Measurements from ENCODE around the gene SEPTIN10.
"Not testable (repeated sequence)": the region's sequence is repeated elsewhere in the genome, so short reads cannot be mapped to it uniquely, and the experiment has no call there.

The SEPTIN10 gene

DNA sequence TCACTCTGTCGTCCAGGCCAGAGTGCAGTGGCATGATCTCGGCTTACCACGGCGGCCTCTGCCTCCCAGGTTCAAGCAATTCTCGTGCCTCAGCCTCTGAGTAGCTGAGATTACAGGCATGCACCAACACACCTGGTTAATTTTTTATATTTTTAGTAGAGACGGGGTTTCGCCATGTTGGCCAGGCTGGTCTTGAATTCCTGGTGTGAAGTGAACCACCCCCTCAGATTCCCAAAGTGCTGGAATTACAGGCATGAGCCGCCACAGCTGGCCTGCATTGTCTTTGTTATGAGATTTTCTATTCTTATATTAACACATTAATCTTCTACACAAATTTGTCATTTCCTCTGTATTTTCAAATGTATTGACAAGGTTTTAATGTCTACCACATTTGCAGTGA is 75.2 kb downstream of the SEPTIN10 start:
- DNase-seq: no peak

DNA sequence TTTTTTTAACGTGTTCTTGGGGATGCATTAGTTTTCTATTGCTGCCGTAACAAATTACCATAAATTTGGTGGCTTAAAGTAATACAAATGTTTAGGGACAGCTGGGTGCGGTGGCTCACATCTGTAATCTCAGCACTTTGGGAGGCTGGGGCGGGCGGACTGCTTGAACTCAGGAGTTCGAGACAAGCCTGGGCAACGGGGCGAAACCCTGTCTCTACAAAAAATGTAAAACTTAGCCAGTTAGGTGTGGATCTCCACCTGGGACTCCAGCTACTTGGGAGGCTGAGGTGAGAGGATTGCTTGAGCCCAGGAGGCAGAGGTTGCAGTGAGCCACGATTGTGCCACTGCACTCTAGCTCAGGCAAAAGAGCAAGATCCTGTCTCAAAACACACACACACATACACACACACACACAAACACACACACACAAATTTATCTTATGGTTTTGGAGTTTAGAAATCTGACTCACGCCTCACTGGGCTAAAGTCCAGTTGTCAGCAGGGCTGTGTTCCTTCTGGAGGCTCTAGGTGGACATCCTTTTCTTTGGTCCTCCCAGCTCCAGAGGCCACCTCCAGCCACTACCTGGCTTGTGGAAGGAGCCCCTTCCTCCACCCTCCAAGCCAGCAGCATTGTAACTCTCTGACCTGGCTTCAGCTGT is 76.1 kb downstream of the SEPTIN10 start:
- DNase-seq: no peak

DNA sequence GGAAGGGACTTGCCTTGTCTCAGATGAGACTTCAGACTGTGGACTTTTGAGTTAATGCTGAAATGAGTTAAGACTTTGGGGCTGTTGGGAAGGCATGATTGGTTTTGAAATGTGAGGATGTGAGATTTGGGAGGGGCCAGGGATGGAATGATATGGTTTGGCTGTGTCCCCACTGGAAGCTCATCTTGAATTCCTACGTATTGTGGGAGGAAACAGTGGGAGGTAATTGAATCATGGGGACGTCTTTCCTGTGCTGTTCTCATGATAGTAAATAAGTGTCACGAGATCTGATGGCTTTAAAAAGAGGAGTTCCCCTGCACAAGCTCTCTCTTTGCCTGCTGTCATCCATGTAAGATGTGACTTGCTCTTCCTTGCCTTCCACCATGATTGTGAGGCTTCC is 77.2 kb downstream of the SEPTIN10 start:
- DNase-seq: not testable (repeated sequence)

DNA sequence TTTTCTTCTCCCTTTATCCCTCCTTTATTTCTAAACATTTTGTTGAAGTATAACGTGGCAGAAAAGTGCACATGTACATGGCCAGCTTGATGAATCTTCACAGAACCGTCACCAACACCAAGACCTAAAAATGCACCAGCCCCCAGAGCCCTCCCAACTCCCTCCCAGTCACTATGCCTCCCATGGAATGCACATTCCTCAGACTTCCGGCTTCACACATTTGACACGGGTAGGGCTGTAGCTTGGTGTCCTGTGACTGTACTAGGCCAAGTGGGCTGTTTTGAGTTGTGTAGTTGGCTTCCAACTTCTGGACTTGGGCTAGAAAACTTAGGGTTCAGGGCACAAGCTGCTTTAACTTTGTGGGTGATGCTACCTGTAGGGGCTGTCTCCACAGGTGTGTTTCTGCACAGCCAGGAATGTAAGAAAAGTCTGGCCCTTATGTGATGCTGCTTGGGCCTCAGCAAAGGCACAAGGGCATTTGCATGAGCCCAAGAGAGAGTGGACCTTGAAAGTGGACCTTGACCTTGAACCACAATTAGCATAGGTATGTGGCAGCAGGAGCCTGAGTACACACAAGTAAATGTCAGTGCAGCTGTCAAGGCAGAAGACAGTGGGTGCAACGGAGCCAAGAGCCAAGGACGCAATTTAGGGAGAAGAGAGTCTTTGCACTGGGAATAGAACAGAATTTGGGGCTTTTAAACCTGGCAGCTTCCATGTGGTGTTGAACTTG is 78.4 kb downstream of the SEPTIN10 start:
- DNase-seq: no peak

DNA sequence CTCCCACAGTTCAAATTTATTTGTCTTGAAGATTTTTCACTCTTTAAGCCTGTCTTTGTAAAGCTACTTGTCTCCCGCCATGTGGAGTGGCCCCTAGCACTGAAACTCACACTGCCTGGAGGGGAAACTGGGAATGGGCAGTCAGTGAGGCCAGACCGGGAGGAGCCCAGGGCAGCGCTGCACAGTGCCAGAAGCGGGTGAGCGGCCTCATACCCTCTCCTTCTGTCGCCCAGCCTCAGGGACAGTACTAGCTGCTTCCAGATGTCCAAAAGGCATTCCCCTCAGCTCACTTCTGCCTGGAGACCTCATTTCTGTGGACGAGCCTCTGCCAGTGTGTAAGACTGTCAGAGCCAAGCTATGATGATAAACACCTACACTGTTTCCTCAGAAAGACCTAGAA is 79.9 kb downstream of the SEPTIN10 start:
- no peak for DNase-seq

DNA sequence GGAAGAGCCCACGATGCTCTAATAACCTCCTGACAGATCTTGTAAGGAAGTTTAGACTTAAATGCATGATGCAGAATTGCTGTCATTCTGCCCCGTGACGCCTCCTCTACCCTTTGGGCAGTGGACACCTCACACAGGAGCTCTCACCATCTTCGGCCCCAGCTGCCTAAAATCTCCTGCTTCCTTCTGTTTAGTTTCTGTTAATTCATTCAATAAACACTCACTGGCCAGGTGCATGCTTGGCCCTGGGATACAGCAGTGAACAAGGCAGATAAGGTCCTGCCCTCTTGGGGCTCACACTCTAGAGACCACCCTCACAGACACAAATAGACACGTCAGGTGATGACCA is 81.1 kb downstream of the SEPTIN10 start:
- DNase-seq: no peak

DNA sequence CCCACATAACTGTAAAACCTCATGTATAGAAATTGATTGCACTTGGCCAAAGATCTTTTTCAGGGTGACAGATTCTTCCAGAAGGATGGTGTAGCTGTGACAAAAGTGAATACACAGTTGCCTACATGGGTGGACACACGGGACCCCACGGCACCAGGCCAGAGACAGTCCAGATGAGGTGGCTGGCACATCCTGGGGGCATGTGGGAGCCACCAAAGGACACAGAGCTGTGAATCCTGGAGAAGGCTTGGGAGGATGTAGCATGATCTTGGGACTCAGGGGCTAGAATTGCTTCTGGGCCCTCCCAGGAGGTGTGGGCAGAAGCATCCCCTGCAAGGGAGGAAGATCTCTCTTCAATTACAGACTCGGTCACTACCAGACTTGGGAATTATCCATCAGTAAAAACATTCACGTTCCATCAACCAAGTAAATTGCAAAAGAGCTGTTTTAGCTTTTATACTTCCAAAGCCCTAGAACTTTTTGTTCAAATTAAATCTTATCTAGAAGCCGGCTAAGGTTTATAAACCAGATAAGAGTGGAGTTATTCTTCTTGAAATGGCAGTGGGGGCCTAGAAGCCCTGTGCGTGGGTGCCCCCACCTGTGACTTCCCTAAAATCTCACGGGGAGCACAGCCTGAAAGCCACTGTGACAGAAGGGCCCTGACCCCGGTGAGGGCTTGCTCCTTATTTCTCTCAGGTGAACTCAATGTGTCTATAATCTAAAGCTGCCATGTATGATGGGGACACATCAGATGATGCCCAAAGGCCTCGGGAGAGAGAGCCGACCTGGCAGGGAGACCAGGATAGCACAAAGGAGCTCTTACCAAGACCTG is 81.7 kb downstream of the SEPTIN10 start:
- no peak for DNase-seq

DNA sequence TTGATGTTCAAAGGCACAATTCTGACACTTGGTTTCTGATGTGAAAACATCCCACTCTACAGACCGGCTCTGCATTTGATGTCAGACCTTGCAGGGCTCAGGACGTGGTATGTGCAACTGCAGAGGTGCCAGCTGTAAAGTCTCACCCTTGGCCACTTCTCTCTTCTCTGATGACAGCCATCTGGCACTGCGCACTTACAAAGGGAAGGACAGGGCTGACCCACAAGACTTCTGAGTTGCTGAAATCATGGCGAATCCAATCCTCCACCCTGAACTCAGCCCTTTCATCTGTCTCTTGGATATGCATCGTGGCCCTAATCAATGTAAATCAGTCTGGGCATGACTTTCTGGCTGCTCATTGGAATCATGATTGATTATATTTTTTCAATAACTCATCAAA is 82.5 kb downstream of the SEPTIN10 start:
- DNase-seq: no peak

DNA sequence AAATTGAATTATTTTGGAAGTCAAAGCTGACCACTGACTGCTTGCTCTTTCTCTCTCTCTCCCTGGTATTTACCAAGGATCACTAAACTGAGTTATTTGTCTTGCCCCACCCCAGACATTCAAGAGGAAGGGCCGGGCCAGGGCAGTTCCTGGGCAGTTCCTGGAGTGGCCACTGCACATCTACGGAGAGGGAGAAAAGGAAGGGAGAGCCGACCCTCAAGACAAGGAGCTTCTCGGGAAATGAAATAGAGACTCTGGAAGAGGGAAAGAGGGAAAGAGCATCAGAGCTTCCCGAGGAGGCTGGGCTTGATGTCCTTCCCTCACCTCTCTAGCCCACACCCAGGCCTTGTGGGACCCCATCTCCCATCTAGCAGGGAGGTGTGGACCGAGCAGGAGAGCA is 83.1 kb downstream of the SEPTIN10 start:
- DNase-seq: no peak

DNA sequence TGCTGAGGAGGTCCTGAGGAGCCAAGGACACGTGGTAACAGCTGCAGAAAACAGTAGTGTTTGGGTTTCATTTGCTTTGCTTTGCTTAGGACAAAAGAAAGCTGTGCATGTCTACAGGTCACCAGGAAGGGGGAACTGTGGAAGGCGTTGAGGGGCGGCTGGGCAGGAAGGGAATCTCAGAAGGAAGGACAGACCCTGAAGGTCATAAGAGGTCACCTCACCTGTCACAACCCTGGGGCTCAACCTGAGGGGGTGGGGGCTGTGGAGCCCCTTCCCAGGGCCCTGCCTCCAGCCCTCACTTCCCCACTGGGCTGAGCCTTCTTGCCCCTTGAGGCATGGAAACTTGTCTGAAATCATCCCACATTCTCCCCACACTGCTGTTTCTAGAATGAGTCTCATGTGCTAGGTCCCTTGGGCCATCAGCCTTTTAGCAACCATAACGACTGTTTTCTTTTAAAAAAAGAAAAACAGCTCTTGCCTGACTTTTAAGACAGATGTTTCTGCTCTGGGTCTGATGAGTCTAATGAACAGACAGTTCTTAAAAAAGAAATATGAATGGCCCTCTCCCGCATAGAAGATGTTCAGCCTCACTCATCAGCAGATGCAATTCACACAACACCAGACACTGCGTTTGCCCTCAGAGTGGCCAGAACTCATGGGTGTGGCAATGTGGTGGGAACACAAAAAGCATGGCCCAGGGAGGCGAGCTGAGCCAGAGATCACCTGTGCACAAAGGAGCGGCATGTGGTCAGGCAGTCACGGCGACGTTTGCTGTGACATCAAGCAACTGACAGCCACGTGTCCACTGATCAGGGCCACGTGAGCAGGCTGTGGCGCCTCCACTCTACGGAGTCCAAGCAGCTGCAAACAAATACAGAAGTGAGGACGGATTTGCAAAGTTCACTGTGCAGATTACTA is 84.0 kb downstream of the SEPTIN10 start:
- no peak for DNase-seq

DNA sequence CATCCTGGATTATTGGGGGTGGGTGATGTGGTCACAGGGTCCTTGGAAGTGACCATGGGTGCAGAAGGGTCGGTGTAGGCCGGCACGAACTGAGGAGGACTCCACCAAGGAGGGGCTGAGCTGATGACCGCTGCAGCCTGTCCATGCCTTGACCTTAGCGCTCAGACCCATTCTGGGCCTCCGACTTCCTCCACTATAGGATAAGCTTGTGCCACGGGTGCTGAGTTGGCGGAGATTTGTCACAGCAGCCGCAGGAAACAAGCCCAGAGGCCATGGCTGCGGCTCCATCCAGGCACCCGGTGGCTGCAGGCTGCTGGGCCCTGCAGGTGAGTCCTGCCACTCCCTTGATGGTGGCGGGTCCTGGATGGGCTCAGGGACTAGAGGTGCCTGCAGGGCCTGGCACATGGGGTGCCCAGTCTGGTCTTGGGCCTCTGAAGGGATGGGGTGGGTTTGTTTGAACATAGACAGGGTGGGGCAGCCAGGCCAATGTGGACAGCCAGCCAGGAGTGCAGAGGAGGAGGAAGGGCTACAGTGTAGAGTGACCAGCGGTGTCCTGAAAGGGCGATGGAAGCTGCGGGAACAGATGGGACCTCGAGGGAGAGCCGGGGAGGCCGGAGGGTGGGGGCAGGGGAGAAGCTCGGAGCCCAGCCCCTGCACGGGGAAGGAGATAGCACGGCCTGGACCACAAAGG is 84.8 kb downstream of the SEPTIN10 start:
- no peak for DNase-seq

DNA sequence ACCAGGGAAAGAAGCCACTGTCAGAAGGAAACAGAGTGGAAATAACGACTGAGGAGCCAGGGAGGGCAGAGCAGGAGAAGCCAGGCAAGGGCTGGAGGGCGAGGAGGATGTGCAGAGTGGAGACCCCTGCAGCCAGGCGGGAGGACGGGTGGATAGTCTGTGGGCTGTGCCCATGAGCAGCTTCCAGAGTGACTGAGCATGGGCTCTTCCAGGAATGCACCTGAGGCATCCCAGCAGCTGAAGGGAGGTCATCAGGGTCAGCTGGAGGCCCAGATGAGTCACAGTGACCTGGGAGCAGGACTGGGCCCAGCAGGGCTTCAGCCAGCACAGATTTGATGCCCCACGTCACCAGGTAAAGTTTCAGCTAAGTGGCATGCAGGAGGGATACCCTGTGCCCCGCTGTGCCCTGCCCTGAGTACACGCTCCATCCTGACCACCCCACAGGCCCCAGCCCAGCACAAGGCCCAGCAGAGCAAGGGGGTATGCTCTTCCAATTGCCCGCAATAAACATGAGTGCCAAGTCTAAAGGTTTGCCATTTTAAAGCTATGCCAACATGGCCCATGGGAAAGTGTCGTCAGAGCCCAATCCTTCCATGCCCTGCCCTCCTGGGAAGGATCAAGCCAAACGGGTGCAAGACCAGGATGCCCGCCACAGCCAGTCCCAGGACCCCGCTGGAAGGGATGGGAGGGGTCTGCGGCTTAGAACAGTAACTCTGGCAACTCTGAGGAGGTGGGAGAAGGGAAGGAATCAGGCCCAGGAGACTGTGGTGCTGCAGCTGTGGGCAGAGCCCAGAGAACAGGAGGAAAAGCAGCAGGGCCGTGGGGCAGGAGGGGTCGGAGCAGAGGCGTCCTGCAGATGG is 85.7 kb downstream of the SEPTIN10 start:
- no peak for DNase-seq

DNA sequence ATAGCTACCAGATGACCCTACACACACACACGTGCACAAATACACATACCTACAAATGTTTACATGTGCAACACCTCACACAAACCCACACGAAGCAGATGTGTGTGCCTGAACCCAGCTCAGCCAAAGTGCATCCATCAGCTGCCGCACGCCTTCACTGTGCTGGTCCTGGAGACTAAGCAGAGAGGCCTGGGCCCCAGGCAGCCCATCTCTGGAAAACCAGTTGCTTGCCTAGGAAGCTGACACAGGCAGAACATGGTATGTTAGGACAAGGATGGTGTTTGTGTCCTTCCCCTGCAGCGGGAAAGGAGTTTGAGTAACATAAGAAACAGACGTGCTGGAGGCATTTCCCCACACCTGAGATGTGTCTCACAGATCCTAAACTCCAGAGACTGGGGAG is 86.7 kb downstream of the SEPTIN10 start:
- no peak for DNase-seq

DNA sequence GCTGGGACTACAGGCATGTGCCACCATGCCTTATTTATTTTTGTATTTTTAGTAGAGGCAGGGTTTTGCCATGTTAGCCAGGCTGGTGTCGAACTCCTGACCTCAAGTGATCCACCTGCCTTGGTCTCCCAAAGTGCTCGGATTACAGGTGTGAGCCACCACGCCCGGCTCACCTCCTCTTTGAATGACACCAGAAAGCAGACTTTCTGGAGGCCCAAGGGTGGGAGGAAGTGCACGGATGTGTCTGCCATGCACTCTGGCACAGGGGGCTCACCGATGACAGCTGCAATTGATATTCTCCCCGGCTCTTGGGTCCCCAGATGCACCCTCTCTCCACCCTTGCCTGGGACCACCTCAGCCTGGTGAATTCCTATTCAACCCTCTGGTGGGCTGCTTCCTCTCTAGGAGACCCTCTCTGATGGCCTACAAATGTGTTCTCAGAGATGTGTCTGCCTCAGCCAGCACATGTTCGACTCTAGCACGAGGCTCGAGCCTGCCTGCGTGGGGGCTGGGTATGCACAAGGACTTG is 87.3 kb downstream of the SEPTIN10 start:
- DNase-seq: no peak

DNA sequence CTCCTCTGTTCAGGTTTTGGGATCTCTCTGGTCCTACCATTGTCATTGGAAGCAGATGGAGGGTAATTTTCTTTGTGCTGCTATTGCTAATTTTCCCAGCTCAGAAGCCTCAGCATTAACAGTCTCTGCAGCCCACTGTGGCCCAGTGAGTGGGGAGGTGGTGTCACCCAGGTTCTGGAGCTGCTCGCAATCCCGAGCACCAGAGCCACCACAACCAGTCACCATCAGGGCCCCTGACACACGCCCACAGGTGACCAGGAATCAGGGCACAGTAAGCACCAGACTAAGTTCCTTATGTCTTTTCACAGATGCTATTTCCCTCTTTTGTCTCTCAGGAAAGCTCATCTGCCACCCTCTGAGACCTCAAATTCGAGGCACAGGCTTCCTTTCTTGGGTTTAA is 87.9 kb downstream of the SEPTIN10 start:
- DNase-seq: no peak

DNA sequence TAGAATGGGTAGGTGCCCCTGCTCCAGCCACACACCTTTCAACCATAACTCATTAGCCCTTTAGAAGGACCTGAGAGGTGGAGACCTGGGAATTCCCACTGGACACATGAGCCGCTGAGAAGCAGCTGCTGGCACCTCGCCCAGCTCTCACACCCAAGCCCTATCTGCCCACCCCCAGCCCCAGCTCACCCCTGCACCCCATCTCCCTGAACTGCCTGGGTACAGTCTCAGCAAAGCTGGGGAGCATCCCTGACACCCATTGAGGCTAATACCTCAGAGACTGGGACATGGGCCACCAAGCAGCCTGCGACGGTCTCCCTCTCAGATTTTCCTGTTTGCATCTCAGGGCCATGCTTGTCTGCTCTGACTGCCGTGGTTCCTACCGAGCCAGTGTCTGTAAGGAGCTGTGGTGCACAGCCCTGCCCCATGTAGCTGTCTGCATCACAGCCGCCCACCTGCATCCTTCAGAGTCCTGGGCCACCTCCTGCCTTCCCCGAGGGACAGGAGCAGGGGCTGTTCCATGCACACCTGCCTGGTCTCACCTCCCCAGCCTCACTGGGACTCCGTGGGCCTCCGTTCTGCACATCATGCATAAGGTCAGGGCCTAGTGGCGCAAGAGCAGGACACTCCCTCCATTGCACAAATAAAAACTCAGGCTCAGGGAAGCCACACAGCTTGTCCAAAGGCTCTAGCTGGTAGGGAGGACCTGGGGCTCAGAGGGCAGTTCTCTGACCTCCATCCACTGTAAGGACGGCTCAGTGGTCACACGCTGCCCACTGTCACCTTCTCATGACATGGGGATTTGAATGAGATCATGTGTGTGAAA is 90.0 kb downstream of the SEPTIN10 start:
- no peak for DNase-seq

DNA sequence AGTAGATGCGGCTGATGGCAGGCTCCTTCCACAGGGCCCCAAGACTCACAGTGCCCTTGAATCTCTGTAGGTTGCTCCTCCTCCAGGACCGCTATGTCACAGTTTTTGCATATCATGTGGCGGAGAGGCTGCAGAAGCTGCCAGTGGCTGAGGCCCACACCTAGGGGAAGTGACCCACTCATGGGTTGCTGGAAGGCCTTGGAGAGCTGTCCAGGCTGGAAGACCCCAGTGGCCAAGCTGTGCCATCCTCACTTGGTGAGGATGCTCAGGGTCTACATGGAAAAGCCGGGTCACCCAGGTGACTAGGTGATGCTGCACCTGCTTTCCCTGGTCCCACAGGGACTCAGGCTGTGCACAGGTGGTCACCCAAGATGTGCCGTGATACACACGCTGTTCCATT is 90.6 kb downstream of the SEPTIN10 start:
- no peak for DNase-seq

DNA sequence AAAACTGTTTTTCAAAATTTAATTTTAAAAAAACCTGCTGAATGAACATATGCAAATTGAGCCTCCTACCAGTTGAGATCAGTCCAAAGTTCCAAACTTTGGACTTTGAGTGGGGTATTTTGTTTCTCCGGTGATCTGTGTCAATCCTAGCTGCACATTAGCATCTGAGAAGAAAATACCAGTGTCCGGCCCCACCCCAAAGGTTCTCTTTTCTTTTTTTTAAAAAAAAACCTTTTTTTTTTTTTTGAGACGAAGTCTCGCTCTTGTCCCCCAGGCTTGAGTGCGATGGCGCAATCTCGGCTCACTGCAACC is 91.7 kb downstream of the SEPTIN10 start:
- no peak for DNase-seq

DNA sequence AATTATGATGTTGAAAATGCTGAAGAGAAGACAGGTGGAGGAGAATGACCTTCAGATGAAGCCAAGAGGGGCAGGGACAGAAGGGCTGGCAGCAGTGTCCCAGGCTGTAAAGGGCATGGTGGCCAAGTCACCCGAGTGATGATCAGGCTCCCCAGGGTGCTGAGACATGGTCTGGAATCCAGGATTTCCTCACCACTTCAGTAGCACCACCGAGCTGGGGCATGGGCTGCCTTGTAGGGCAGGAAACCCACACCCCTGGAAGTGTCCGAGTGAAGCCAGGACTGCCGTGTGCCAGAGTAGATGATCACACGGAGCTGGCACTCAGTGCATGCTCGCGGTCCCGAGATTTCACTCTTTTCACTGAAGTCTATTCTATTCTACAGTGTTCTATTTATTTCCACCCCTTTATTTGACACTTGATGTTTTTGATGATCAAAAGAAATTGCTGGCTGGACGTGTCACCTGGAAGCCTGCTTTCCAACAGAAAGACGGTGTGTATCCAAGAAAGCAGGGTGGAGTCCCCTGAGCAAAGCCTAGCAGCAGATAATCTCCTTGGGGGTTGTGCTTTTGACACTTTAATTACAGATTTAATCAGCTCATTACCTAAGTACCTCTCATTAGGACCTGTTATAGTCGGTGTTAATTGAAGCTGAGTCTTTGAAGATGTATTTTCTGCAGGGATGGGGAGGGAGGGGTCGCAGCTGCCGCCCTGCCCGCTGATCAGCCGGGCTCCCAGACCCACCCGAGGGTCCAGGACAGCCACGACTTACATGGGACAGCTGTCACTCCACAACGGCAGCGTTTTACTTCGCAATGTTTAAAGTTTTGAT is 92.3 kb downstream of the SEPTIN10 start:
- no peak for DNase-seq
